ENCODE data around the gene MCUR1.
"Not testable (repeated sequence)": the region's sequence is repeated elsewhere in the genome, so short reads cannot be mapped to it uniquely, and the experiment has no call there.

MCUR1 gene

GRCh38 chr6:13776602-13777001 lies 37.8 kb downstream of the MCUR1 start:
- no peak for DNase-seq (ENCODE audit: low read depth)

GRCh38 chr6:13775466-13775865 lies 38.9 kb downstream of the MCUR1 start:
- not testable (repeated sequence) for DNase-seq (ENCODE audit: low read depth)

- not testable (repeated sequence) for DNase-seq (ENCODE audit: low read depth)
Observed at GRCh38 chr6:13772358-13773030, 41.9 kb downstream of the MCUR1 start.

- DNase-seq (ENCODE audit: low read depth), result no peak
Observed at GRCh38 chr6:13769655-13770053, 44.7 kb downstream of the MCUR1 start.

GRCh38 chr6:13769034-13769654 lies 45.2 kb downstream of the MCUR1 start:
- no peak for DNase-seq (ENCODE audit: low read depth)

- peak; percentile 13 for DNase-seq (ENCODE audit: low read depth)
Observed at GRCh38 chr6:13767121-13767808, 47.1 kb downstream of the MCUR1 start.

GRCh38 chr6:13766201-13766634 lies 48.1 kb downstream of the MCUR1 start:
- no peak for DNase-seq (ENCODE audit: low read depth)

GRCh38 chr6:13765570-13765969 lies 48.8 kb downstream of the MCUR1 start:
- DNase-seq (ENCODE audit: low read depth), result no peak

- DNase-seq (ENCODE audit: low read depth), result no peak
Observed at GRCh38 chr6:13764996-13765395, 49.4 kb downstream of the MCUR1 start.

GRCh38 chr6:13763740-13764381 lies 50.5 kb downstream of the MCUR1 start:
- no peak for DNase-seq (ENCODE audit: low read depth)

GRCh38 chr6:13762611-13763441 lies 51.5 kb downstream of the MCUR1 start:
- no peak for DNase-seq (ENCODE audit: low read depth)

GRCh38 chr6:13761361-13762036 lies 52.9 kb downstream of the MCUR1 start:
- no peak for DNase-seq (ENCODE audit: low read depth)

- no peak for DNase-seq (ENCODE audit: low read depth)
Observed at GRCh38 chr6:13760307-13761304, 53.8 kb downstream of the MCUR1 start.

GRCh38 chr6:13759025-13759424 lies 55.3 kb downstream of the MCUR1 start:
- DNase-seq (ENCODE audit: low read depth), result no peak

- no peak for DNase-seq (ENCODE audit: low read depth)
Observed at GRCh38 chr6:13754644-13755043, 59.7 kb downstream of the MCUR1 start.

- DNase-seq (ENCODE audit: low read depth), result no peak
Observed at GRCh38 chr6:13743736-13744127, 70.6 kb downstream of the MCUR1 start.

GRCh38 chr6:13742961-13743735 lies 71.2 kb downstream of the MCUR1 start:
- DNase-seq (ENCODE audit: low read depth), result no peak

- no peak for DNase-seq (ENCODE audit: low read depth)
Observed at GRCh38 chr6:13741365-13741764, 73.0 kb downstream of the MCUR1 start.
